GM12878 (cell line): ENCODE measurements around the gene RABL2A. TPM values are rescaled to one million over a fixed set of nuclear protein-coding genes. Genes with fewer than 3 reads are reported as not detected.

Experiments used
- ATAC-seq: fragments of 200-7000 bp; cut with Tn5 transposase; 3 replicates; pipeline ENCODE4 v1.9.1; 2020; ENCODE audit warnings: mild to moderate bottlenecking, moderate library complexity
- BruUV-seq: library from RNA; stranded (reverse); fragments of 400-500 nt; replicated peaks from 2 replicates; lab custom pipeline; 2021; lab: Mats Ljungman, UMichigan
- CTCF ChIA-PET: fragments of 300-600 bp; sonication (Branson Sonifier 250); formaldehyde crosslinking; extraction: SDS; loops from one replicate; lab custom pipeline; 2021; ENCODE audit warnings: inconsistent platforms; lab: Yijun Ruan, JAX
- POLR2A ChIA-PET: fragments of 350-600 bp; formaldehyde crosslinking; extraction: SDS; loops from one replicate; lab custom pipeline; 2021; ENCODE audit warnings: inconsistent platforms; lab: Charles Lee
- RAD21 ChIA-PET: fragments of 300-600 bp; sonication (Branson Sonifier 250); formaldehyde crosslinking; loops from one replicate; lab custom pipeline; 2023; ENCODE audit warnings: antibody characterized with exemption; ENCODE audit not compliant: unreplicated experiment; lab: Charles Lee
- SMC1A ChIA-PET: fragments of 300-600 bp; sonication (Branson Sonifier 250); formaldehyde crosslinking; loops from one replicate; lab custom pipeline; 2023; ENCODE audit not compliant: unreplicated experiment, uncharacterized antibody; lab: Charles Lee
- DNase-seq: peaks from one replicate; pipeline ENCODE4 v3.0.0-alpha.2; 2011; ENCODE audit warnings: low read depth, low spot score
- FAIRE-seq: peaks from 3 replicates; lab custom pipeline; 2011; peaks lifted over from hg19 to GRCh38; lab: Jason Lieb, UNC
- H2AFZ ChIP-seq: 2 replicates; pipeline ENCODE4 v1.6.0; 2011; ENCODE audit warnings: low read depth, low read length, control low read depth; ENCODE audit not compliant: control insufficient read depth
- H3K27ac ChIP-seq: 2 replicates; pipeline ENCODE4 v1.5.1; 2011; ENCODE audit warnings: control low read depth; ENCODE audit not compliant: control insufficient read depth, insufficient read depth
- H3K27me3 ChIP-seq, 2 experiments: replicated peaks in 1 of 2; 2 replicates each; pipeline versions ENCODE4 v1.6.0 to v1.6.1; 2011; ENCODE audit warnings: low read length in 1 of 2; ENCODE audit not compliant: control insufficient read depth in 2 of 2, insufficient read depth in 2 of 2
- H3K36me3 ChIP-seq, 2 experiments: 2 replicates each; pipeline ENCODE4 v1.5.1; 2011; ENCODE audit warnings: low read length in 1 of 2; ENCODE audit not compliant: control insufficient read depth in 2 of 2, insufficient read depth in 2 of 2
- H3K4me1 ChIP-seq: 2 replicates; pipeline ENCODE4 v1.6.1; 2011; ENCODE audit warnings: mild to moderate bottlenecking, low read length, moderate library complexity, mixed read lengths; ENCODE audit not compliant: control insufficient read depth, insufficient read depth
- H3K4me2 ChIP-seq: 2 replicates; pipeline ENCODE4 v1.6.0; 2011; ENCODE audit warnings: control low read depth; ENCODE audit not compliant: control insufficient read depth, insufficient read depth
- H3K4me3 ChIP-seq: fragments of 200-600 bp; sonication (generic); 2 replicates; pipeline ENCODE4 v1.5.1; 2016
- H3K79me2 ChIP-seq: 2 replicates; pipeline ENCODE4 v1.6.0; 2011; ENCODE audit warnings: low read length; ENCODE audit not compliant: control insufficient read depth, insufficient read depth
- H3K9ac ChIP-seq: 2 replicates; pipeline ENCODE4 v1.8.0; 2011; ENCODE audit warnings: low read length, control low read depth, mixed read lengths; ENCODE audit not compliant: control insufficient read depth, insufficient read depth
- H3K9me3 ChIP-seq: replicated peaks from 3 replicates; pipeline ENCODE4 v1.5.1; 2011; ENCODE audit warnings: mild to moderate bottlenecking, low read length; ENCODE audit not compliant: control insufficient read depth, insufficient read depth
- H4K20me1 ChIP-seq: 2 replicates; pipeline ENCODE4 v1.6.0; 2011; ENCODE audit not compliant: control insufficient read depth, insufficient read depth
- BCL11A ChIP-seq: IDR thresholded peaks from 2 replicates; pipeline ENCODE4 v1.6.1; 2011; ENCODE audit warnings: low read depth, low read length
- BCLAF1 ChIP-seq: fragments of 450-650 bp; IDR thresholded peaks from 2 replicates; pipeline ENCODE4 v1.6.1; 2017; ENCODE audit warnings: antibody characterized with exemption, mild to moderate bottlenecking, moderate library complexity
- CTCF ChIP-seq, 3 experiments: IDR thresholded peaks in 2 of 3; conservative IDR thresholded peaks in 1 of 3; 2 replicates each; pipeline ENCODE4 v1.5.1; 2011; ENCODE audit warnings: low read depth in 3 of 3, low read length in 3 of 3, mild to moderate bottlenecking in 3 of 3, control low read depth in 2 of 3, moderate library complexity in 2 of 3, inconsistent platforms in 1 of 3, mixed read lengths in 1 of 3; ENCODE audit not compliant: control insufficient read depth in 2 of 3, insufficient read depth in 1 of 3; ENCODE audit errors: extremely low read depth in 1 of 3
- E2F4 ChIP-seq: IDR thresholded peaks from 2 replicates; pipeline ENCODE4 v1.6.1; 2012; ENCODE audit warnings: low read depth, low read length, improper control_type of control experiment
- IRF3 ChIP-seq: fragments of 450-650 bp; IDR thresholded peaks from 2 replicates; pipeline ENCODE4 v1.6.1; 2014; ENCODE audit warnings: mild to moderate bottlenecking
- KAT2A ChIP-seq: conservative IDR thresholded peaks from 2 replicates; pipeline ENCODE4 v1.6.1; 2011; ENCODE audit warnings: low read depth, low read length; ENCODE audit not compliant: control insufficient read depth
- MYB ChIP-seq: fragments of 150-350 bp; IDR thresholded peaks from 2 replicates; pipeline ENCODE4 v1.6.1; 2014; ENCODE audit warnings: mild to moderate bottlenecking, low read depth, low read length, borderline replicate concordance
- NFXL1 ChIP-seq: fragments of 450-650 bp; IDR thresholded peaks from 2 replicates; pipeline ENCODE4 v1.6.1; 2017; ENCODE audit warnings: antibody characterized with exemption, mild to moderate bottlenecking, borderline replicate concordance
- RAD21 ChIP-seq: IDR thresholded peaks from 2 replicates; pipeline ENCODE4 v1.6.1; 2011; ENCODE audit warnings: mild to moderate bottlenecking, low read depth, low read length, moderate library complexity; ENCODE audit not compliant: insufficient read depth
- RUNX3 ChIP-seq: IDR thresholded peaks from 2 replicates; pipeline ENCODE4 v1.6.1; 2012; ENCODE audit warnings: low read length, inconsistent platforms
- ZBED1 ChIP-seq: IDR thresholded peaks from 2 replicates; pipeline ENCODE4 v1.6.1; 2016; ENCODE audit warnings: borderline replicate concordance
- WGBS: methylation state at CpG from one replicate; pipeline ENCODE4 v1.1.6; 2016; ENCODE audit warnings: low lambda C conversion rate; ENCODE audit not compliant: insufficient replicate concordance, insufficient coverage; ENCODE audit errors: missing lambda C conversion rate; 5-methylcytosine and 5-hydroxymethylcytosine counted together
- in situ Hi-C: fragments of 300-500 bp; cut with MboI; formaldehyde crosslinking; loops from 9 replicates; pipeline ENCODE4 v1.14.3; 2018; ENCODE audit warnings: mixed read lengths
- intact Hi-C: fragments of 100-400 bp; cut with micrococcal nuclease; formaldehyde crosslinking; loops from one replicate; pipeline ENCODE4 v1.14.2; 2022; ENCODE audit not compliant: unreplicated experiment
- polyA plus RNA-seq, 11 experiments: library from polyadenylated mRNA; depleted of rRNA in 4 of 11; unstranded in 6 of 11; stranded (reverse) in 5 of 11; fragments of >200 nt; fragmentation: Nextera tagmentation in 4 of 11; fragmentation: Illumina TruSeq in 1 of 11; extraction: Ambion mirVana in 4 of 11; extraction: Trizol in 1 of 11; gene quantifications; 1 replicate in 1 of 11; 2 replicates in 10 of 11; pipeline versions ENCODE4 v1.2.1 to v1.2.3, GENCODE V29; 2011 to 2016; ENCODE audit warnings: inconsistent platforms in 2 of 11, missing spikeins in 2 of 11, low read depth in 1 of 11
- total RNA-seq, 4 experiments: library from RNA; depleted of rRNA in 3 of 4; stranded (reverse); fragments of >200 nt in 3 of 4; fragmentation: Illumina TruSeq in 1 of 4; extraction: Trizol in 1 of 4; gene quantifications; 2 replicates each; pipeline versions ENCODE4 v1.2.1 to v1.2.3, GENCODE V29; 2013 to 2021

The RABL2A gene
- total and polyA plus RNA-seq, 10 of the 15 experiments (the other 5 are each of a cell fraction or from before 2014, with no cell fraction given) = 0.87 to 17.9 (median 9.7) TPM

- no peak for TF ChIP-seq BCL11A
- no peak for TF ChIP-seq MYB
- TF ChIP-seq RAD21 = no peak
- no peak for TF ChIP-seq BCLAF1
- no peak for TF ChIP-seq KAT2A
- no peak for TF ChIP-seq NFXL1
- TF ChIP-seq ZBED1 = no peak
Observed at GRCh38 chr2:113685471-113685870, 58.4 kb downstream of the RABL2A start (continued).

DNA sequence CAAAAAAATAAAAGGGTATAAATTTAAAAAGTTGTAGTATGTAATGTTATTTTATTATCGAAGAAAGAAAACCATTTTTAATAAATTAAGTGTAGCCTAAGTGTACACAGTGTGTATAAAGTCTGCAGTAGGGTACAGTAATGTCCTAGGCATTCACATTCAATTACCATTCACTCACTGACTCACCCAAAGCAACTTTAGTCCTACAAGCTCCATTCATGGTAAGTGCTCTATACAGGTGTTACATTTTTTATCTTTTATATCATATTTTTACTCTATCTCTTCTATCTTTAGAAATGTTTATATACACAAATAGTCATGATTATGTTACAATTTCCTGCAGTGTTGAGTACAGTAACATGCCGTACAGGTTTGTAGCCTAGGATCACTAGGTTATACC lies 59.5 kb downstream of the RABL2A start:
- no peak overlapping the region for H2AFZ ChIP-seq
- FAIRE-seq = no peak
- H3K27ac ChIP-seq = no peak overlapping the region
- ATAC-seq = no peak
- in situ Hi-C loops = no loop called here
- H3K36me3 ChIP-seq = no peaks in the 10 kb centered on the region
- no peaks in the 10 kb centered on the region for H3K9me3 ChIP-seq
- H3K79me2 ChIP-seq = no peaks in the 10 kb centered on the region
- no peak overlapping the region for H3K4me3 ChIP-seq
- CTCF ChIA-PET = interaction anchor here (1.0 to 1.8 kb wide), 2 partner anchors 14 to 15 kb away, joined by 3 to 8 read pairs; no protein-coding TSS in a partner anchor
- TF ChIP-seq IRF3 = no peak
- TF ChIP-seq E2F4 = no peak
- no peak for TF ChIP-seq RUNX3
- TF ChIP-seq CTCF (IDR thresholded peaks at IDR 0.05 in 2 of 3, conservative IDR thresholded peaks at IDR 0.05 in 1 of 3; ENCODE audit: control insufficient read depth in 2 of 3, extremely low read depth in 1 of 3, insufficient read depth in 1 of 3, low read depth in 3 of 3, low read length in 3 of 3) = no peak
- TF ChIP-seq, all 136 proteins: peak for 0
- no peak overlapping the region for H3K4me2 ChIP-seq
- 50% methylated on average over 2 of the region's 2 CpGs for WGBS
- no peaks in the 10 kb centered on the region for H3K27me3 ChIP-seq
- no peak overlapping the region for H3K9ac ChIP-seq
- no peaks in the 10 kb centered on the region for H4K20me1 ChIP-seq
- POLR2A ChIA-PET = interaction anchor here (0.9 kb wide), 1 partner anchor 20 kb away, joined by 3 read pairs; no protein-coding TSS in a partner anchor
- RAD21 ChIA-PET = no interaction called here
- intact Hi-C loops = no loop called here
- SMC1A ChIA-PET = interaction anchor here (1.7 kb wide), 1 partner anchor 13 kb away, joined by 8 read pairs; no protein-coding TSS in a partner anchor
- no TSS peak for BruUV-seq
- DNase-seq = no peak
- H3K4me1 ChIP-seq = no peaks in the 10 kb centered on the region
